Measurements from ENCODE around the gene TOX2. TPM values are rescaled to one million over a fixed set of nuclear protein-coding genes. Genes with fewer than 3 reads are reported as not detected.

The TOX2 gene
- total and polyA plus RNA-seq, 9 donors, result 0.69 to 5.6 (median 1.8) TPM

GRCh38 chr20:43936104-43936770 lies 21.6 kb downstream of the TOX2 start:
- intact Hi-C loops (cut with DNase I), result no loop called here
- Histone ChIP-seq H3K36me3 (no peaks in the 10 kb centered on the region), H3K4me3 (no peak overlapping the region), H3K9me3 (no peaks in the 10 kb centered on the region), H3K27me3 (no peaks in the 10 kb centered on the region), H3K27ac (no peak overlapping the region), H3K4me1 (ENCODE audit: insufficient read depth) (peaks cover 2% of the 10 kb centered on the region)
- TF ChIP-seq CTCF (IDR thresholded peaks at IDR 0.05) (no peak), EP300 (IDR thresholded peaks at IDR 0.05) (no peak)
- no peak for DNase-seq
- 58 to 66% (median 65%) methylated on average over 4 of the region's 4 CpGs for WGBS, 3 donors

GRCh38 chr20:43936805-43937204 lies 22.2 kb downstream of the TOX2 start:
- TF ChIP-seq POLR2A (IDR thresholded peaks at IDR 0.05) (no peak), EP300 (IDR thresholded peaks at IDR 0.05) (no peak)
- Histone ChIP-seq H3K4me3 (no peak overlapping the region), H3K4me1 (ENCODE audit: insufficient read depth) (peaks cover 2% of the 10 kb centered on the region), H3K27me3 (no peaks in the 10 kb centered on the region), H3K9me3 (no peaks in the 10 kb centered on the region), H3K36me3 (no peaks in the 10 kb centered on the region), H3K27ac (no peak overlapping the region)
- 78 to 90% (median 89%) methylated on average over 7 of the region's 7 CpGs for WGBS, 3 donors
- DNase-seq, result no peak
- intact Hi-C loops (cut with DNase I), result no loop called here

GRCh38 chr20:43937591-43937990 lies 22.9 kb downstream of the TOX2 start:
- no peaks in the 10 kb centered on the region for H3K27me3 ChIP-seq
- intact Hi-C loops (cut with DNase I), result no loop called here
- H3K9me3 ChIP-seq, result no peaks in the 10 kb centered on the region
- DNase-seq, result no peak
- H3K36me3 ChIP-seq, result no peaks in the 10 kb centered on the region
- no peak overlapping the region for H3K27ac ChIP-seq
- no peak overlapping the region for H3K4me3 ChIP-seq
- H3K4me1 ChIP-seq (ENCODE audit: insufficient read depth), result peaks cover 2% of the 10 kb centered on the region
- TF ChIP-seq CTCF (IDR thresholded peaks at IDR 0.05) (no peak), POLR2A (IDR thresholded peaks at IDR 0.05) (no peak), EP300 (IDR thresholded peaks at IDR 0.05) (no peak)
- WGBS, 3 donors, result 74 to 81% (median 78%) methylated on average over 7 of the region's 7 CpGs

GRCh38 chr20:43938017-43938655 lies 23.5 kb downstream of the TOX2 start:
- Histone ChIP-seq H3K4me3 (no peak overlapping the region), H3K27ac (no peak overlapping the region), H3K36me3 (no peaks in the 10 kb centered on the region), H3K4me1 (ENCODE audit: insufficient read depth) (peaks cover 2% of the 10 kb centered on the region), H3K27me3 (no peaks in the 10 kb centered on the region), H3K9me3 (no peaks in the 10 kb centered on the region)
- TF ChIP-seq CTCF (IDR thresholded peaks at IDR 0.05), result no peak
- TF ChIP-seq EP300 (IDR thresholded peaks at IDR 0.05), result no peak
- TF ChIP-seq POLR2A (IDR thresholded peaks at IDR 0.05), result no peak
- WGBS, 3 donors, result 76 to 84% (median 81%) methylated on average over 12 of the region's 12 CpGs
- intact Hi-C loops (cut with DNase I), result no loop called here
- DNase-seq, result no peak

Measured in ovary (tissue), 9 donors.